Colon (tissue), 2 donors: ENCODE results near the gene KRT35.

Experiments used
- FAIRE-seq: peaks from 2 replicates; lab custom pipeline; 2012; peaks lifted over from hg19 to GRCh38; lab: Jason Lieb, UNC
- donor health status: control.
- donor health status: control.

Gene KRT35

GRCh38 chr17:41481036-41481435, at the start of gene KRT35:
TSS of gene KRT35 (minus strand) at chr17:41481151. CDS start at chr17:41481097, 54 bp downstream.
- no peak for FAIRE-seq

- no peak for FAIRE-seq
Observed at GRCh38 chr17:41530062-41531048, 49.4 kb upstream of the KRT35 start.

- FAIRE-seq = no peak
Observed at GRCh38 chr17:41529491-41529915, 48.6 kb upstream of the KRT35 start.

GRCh38 chr17:41528959-41529353, 48.0 kb upstream of the KRT35 start:
- FAIRE-seq = no peak

- FAIRE-seq = no peak
Observed at GRCh38 chr17:41527063-41528023, 46.4 kb upstream of the KRT35 start.

- FAIRE-seq = no peak
Observed at GRCh38 chr17:41524261-41524660, 43.3 kb upstream of the KRT35 start.

- FAIRE-seq = no peak
Observed at GRCh38 chr17:41523787-41524186, 42.8 kb upstream of the KRT35 start.

- FAIRE-seq = no peak
Observed at GRCh38 chr17:41523225-41523593, 42.3 kb upstream of the KRT35 start.

GRCh38 chr17:41522301-41523224, 41.6 kb upstream of the KRT35 start:
- no peak for FAIRE-seq

- no peak for FAIRE-seq
Observed at GRCh38 chr17:41521574-41522261, 40.8 kb upstream of the KRT35 start.

- no peak for FAIRE-seq
Observed at GRCh38 chr17:41520821-41521521, 40.0 kb upstream of the KRT35 start.

- FAIRE-seq = no peak
Observed at GRCh38 chr17:41519501-41520224, 38.7 kb upstream of the KRT35 start.

GRCh38 chr17:41518789-41519449, 38.0 kb upstream of the KRT35 start, which contains the start of gene KRT15:
TSS of gene KRT15 (minus strand) at chr17:41518890. CDS start at chr17:41518827, 63 bp downstream.
- no peak for FAIRE-seq

- no peak for FAIRE-seq
Observed at GRCh38 chr17:41518031-41518430, 37.1 kb upstream of the KRT35 start.

GRCh38 chr17:41516830-41517283, 35.9 kb upstream of the KRT35 start:
- FAIRE-seq = no peak

GRCh38 chr17:41516147-41516829, 35.3 kb upstream of the KRT35 start:
- no peak for FAIRE-seq

GRCh38 chr17:41513168-41513547, 32.2 kb upstream of the KRT35 start:
- no peak for FAIRE-seq

- no peak for FAIRE-seq
Observed at GRCh38 chr17:41512546-41513167, 31.7 kb upstream of the KRT35 start.
